Fibroblast of villous mesenchyme (primary cell): ENCODE results near the gene POLE. TPM values are rescaled to one million over a fixed set of nuclear protein-coding genes. Genes with fewer than 3 reads are reported as not detected.
A peak's percentile ranks its signal among the peaks of the same experiment; 100 is the strongest.

ENCODE experiments used
- DNase-seq: peaks from one replicate; pipeline ENCODE4 v3.0.0-alpha.2; 2010; ENCODE audit warnings: low read depth
- H3K4me3 ChIP-seq: 2 replicates; pipeline ENCODE4 v1.5.1; 2011; ENCODE audit warnings: low read depth, mild to moderate bottlenecking, low read length
- total RNA-seq: library from RNA; depleted of rRNA; stranded (reverse); fragments of >200 nt; gene quantifications from 2 replicates; pipeline ENCODE4 v1.2.3, GENCODE V29; 2012
- TF ChIP-seq, protein P1 (sequence below): IDR thresholded peaks from 2 replicates; pipeline ENCODE4 v1.5.1; 2012; ENCODE audit warnings: low read depth, mild to moderate bottlenecking, low read length; ENCODE audit not compliant: insufficient read depth

The POLE gene
- total RNA-seq, 1 donor = 26.3 TPM

- DNase-seq = no peak
- TF ChIP-seq, protein P1, sequence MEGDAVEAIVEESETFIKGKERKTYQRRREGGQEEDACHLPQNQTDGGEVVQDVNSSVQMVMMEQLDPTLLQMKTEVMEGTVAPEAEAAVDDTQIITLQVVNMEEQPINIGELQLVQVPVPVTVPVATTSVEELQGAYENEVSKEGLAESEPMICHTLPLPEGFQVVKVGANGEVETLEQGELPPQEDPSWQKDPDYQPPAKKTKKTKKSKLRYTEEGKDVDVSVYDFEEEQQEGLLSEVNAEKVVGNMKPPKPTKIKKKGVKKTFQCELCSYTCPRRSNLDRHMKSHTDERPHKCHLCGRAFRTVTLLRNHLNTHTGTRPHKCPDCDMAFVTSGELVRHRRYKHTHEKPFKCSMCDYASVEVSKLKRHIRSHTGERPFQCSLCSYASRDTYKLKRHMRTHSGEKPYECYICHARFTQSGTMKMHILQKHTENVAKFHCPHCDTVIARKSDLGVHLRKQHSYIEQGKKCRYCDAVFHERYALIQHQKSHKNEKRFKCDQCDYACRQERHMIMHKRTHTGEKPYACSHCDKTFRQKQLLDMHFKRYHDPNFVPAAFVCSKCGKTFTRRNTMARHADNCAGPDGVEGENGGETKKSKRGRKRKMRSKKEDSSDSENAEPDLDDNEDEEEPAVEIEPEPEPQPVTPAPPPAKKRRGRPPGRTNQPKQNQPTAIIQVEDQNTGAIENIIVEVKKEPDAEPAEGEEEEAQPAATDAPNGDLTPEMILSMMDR = no peak
Measured at GRCh38 chr12:132624186-132624855, 62.8 kb downstream of the POLE start.

DNA sequence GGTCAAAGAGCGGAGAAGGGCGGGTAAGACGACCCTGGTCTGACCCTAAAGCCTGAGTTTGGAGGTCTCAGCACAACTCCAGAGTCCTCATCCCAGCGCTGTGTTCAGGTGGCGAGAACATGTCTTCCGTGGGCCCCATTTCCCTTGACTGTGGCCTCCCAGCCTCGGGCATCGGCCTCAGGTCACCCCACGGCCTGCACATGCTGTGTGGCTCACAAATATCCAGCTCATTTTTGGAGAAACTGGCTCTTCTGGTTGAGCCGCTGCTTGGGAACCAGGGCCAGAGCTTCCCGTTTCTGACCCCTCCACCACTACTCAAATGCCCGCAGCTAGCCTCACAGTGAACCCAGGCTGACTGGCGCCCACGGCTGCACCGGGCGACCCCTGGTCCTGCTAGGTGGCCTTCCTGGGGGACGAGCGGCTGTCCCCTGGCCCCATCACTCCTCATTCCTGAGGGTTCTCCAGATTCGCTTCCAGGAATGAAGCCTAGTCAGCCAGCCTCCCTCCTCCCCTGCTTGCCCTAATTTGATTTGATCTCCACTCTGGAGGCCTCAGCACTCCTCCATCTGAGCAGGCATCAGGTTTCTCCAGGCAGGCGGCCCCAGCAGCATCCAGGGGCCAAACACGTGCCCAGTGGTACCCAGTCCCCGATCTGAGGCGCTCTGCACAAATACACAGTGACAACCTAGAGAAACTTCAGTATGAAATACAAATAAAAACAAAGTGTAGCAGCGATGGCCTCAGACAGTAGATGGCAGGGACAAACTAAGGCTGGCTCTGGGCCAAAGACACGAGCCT, 63.9 kb downstream of the POLE start:
- no peak overlapping the region for H3K4me3 ChIP-seq
- TF ChIP-seq, protein P1 = no peak
- DNase-seq = no peak

More at GRCh38 chr12:132624186-132624855, 62.8 kb downstream of the POLE start:
- no peak overlapping the region for H3K4me3 ChIP-seq

DNA sequence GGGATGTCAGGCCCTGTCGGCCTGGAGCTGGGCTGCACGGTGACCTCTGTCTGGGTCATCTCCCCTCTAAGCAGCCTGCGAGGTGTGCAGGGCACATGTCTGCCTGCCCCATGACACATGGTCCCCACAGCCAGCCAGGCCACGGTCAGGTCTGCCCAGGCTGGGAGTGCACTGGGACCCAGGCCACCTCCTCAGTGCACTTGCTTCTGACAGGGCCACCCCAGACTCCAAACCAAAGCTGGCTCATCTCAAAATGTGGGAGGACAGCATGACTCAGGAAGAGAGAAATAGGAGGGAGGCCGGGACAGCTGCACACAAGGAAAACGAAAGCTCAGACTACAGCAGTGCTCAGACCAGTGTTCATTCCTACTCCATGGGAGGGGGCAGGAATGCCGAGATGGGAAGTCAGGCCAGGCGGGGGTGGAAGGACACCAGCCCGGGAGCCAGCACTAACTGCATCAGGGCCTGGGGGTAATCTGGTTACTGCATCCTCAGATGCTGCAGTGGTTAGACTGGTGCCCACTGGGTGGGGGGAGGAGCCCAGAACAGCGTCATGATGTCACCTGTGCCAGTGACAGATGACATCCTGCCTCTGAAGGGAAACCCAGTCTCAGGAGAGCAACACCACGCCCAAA, 64.6 kb downstream of the POLE start:
- H3K4me3 ChIP-seq = no peak overlapping the region
- DNase-seq = peak; percentile 86
- TF ChIP-seq, protein P1 = no peak

DNA sequence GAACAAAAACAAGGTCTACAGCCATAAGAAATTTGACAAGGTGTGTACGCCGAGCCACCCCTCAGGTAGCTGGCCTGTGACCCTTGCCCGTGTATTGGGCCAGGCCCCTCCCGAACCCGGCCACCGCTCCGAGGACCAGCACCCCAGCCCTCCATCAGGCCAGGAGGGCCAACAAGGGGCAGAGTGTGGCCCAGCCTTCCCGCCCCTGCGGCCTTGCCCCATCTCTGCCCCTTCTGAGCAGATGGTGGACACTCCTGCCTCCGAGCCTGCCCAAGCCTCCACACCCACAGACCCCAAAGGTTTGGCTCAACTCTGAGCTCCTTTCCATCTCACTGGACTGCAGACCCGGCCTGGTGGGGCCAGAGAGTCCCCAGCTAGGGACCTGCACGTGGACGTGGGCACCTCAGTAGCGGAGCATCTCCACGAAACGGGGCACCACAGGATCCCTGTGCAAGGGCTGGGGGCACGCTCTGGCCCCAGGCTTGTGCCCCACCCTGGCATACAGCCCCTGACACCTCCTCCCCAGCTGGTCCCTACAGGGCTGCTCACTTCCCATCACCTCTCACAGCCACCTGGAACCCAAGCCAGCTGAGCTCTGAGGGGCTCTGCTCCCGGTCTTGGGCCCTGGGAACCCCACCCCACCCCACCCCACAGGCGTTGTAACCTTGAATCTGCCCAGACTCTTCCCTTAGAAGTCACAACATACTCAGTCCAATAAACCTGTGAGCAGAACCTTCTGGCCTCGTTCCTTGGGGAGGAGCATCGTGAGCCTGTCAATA, 65.3 kb downstream of the POLE start:
- TF ChIP-seq, protein P1 = no peak
- no peak overlapping the region for H3K4me3 ChIP-seq

GRCh38 chr12:132620899-132621656, 66.1 kb downstream of the POLE start:
- no peak for DNase-seq
- H3K4me3 ChIP-seq = no peak overlapping the region
- TF ChIP-seq, protein P1 = no peak

More for the DNA sequence above, 65.3 kb downstream of the POLE start:
- no peak for DNase-seq
